Measurements from ENCODE around the gene GUCA2B.

Gene GUCA2B

GRCh38 chr1:42152907-42153600, at the start of gene GUCA2B:
TSS of gene GUCA2B (plus strand) at chr1:42153410. CDS start at chr1:42153451, 41 bp downstream.
- DNase-seq: no peak

GRCh38 chr1:42105025-42105424, 48.2 kb upstream of the GUCA2B start:
- DNase-seq: no peak

- no peak for DNase-seq
These were observed 44.9 kb upstream of the GUCA2B start for GRCh38 chr1:42108309-42108708.

DNA sequence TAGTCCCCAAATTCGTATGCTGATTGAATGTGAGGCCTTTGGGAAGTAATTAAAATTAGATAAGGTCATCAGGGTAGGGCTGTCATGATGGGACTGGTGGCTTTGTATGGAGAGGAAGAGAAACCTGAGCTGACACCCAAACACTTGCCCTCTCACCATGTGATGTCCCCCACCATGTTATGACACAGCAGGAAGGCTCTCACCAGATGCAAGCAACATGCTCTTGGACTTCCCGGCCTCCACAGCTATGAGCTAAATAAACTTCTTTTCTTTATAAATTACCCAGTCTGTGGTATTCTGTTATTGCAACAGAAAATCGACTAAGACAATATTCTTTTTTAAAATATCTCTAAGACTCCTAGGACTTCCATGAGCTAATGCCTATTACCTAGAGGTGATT, 43.6 kb upstream of the GUCA2B start:
- DNase-seq: no peak

DNA sequence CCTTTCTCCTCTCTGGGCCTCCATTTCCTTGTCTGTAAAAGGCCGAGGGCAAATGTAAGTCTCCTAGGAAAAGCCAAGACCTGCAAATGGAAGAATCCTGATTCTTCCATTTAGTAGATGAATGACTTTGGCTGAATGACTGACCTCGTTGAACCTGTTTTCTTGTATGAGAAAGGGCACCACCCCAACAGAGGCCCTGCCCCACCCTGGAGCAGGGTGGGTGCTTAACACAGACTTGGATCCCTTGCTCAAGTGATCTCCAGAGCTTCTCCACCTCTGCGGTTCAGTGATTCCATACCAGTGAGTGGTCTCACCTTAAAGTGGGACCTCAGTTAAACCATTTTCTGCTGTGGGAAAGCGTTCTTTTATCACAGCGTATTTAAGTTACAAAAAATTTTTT, 39.0 kb upstream of the GUCA2B start:
- DNase-seq: no peak

DNA sequence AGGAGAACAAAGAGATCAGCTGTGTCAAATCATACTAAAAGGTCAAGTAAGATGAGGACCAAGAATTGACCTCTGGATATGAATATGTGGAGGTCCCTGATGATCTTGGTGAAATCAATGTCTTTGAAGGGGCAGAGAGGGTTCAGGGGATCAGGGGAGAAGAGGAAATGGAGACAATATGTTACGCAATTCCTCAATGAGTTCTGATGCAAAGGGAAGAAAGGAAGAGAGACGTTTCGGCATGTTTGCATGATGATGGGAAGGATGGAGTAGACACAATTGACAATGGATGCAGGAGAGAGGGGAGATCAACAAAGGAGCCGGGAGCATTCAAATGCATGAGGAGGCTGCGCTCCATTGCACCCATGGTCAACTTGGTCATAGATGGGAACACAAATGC, 36.0 kb upstream of the GUCA2B start:
- DNase-seq: no peak

GRCh38 chr1:42118125-42118524, 35.1 kb upstream of the GUCA2B start:
- DNase-seq: no peak

- no peak for DNase-seq
These were observed 30.8 kb upstream of the GUCA2B start for GRCh38 chr1:42122408-42122807.

- no peak for DNase-seq
These were observed 27.7 kb upstream of the GUCA2B start for GRCh38 chr1:42125552-42125951.

DNA sequence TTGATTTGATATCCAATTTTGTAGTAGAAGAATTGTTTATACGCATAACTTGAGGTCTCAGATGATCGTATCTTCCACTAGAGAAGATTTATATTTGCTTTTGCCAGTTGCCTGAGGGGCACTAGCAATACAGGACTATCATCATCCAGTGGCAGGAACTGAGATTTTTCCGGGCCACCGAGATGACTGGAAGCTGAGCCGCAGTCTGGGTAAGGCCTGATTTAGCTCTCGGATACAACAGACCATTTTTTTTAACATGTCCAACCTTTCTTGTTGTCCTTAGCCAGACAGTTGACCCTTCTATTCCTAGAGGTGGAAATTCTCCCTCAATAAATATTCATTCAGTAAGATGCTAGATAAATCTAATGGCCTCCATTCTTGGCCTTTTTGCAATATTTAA, 25.4 kb upstream of the GUCA2B start:
- DNase-seq: no peak

GRCh38 chr1:42128499-42128898, 24.7 kb upstream of the GUCA2B start:
- no peak for DNase-seq

DNA sequence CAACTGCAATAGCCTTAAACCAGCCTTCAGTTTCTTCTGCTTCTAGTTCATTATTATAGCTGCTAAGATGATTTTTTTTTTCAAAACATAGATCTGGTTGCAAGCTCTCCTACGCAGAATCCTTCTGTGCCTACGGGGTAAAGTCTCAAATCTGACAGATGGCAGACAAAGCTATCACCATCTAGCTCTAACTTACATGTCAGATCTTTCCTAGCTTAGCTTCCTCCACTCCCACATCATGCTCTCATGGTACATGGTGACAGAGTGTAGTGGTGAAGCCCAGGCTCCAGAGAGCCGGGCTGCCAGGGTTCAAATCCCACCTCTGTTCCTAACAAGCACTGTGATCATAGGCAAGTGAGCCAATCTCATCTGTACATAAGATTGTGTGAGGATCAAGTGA, 24.2 kb upstream of the GUCA2B start:
- no peak for DNase-seq

DNA sequence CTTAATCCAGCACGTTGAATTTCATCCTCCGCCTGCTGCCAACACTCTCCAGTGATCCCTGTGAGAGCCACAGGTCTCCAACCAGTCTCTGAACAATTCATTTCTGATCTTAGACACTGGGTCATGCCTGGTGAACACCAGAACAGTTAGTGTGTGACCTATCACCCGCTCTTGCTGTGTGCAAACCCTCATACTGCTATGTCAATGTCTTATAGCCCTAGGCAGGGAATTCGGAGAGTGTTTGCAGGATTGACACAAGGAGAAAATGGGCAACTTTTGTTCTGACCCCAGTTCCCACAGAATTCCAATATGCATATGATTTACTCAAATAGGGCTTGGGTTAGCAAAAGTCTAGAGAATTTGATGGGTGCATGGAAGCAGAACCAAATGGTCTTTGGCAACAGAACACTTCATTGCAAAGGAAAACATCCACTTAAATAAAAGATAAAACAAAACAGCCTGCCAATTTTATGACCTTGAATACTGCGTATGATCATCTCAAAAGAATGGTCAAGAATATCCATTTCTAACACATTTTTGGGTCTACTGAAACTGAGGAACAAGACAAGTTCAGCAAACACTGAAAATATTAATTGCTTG, 23.0 kb upstream of the GUCA2B start:
- DNase-seq: no peak

- DNase-seq: no peak
These were observed 19.8 kb upstream of the GUCA2B start for GRCh38 chr1:42133390-42133789.

DNA sequence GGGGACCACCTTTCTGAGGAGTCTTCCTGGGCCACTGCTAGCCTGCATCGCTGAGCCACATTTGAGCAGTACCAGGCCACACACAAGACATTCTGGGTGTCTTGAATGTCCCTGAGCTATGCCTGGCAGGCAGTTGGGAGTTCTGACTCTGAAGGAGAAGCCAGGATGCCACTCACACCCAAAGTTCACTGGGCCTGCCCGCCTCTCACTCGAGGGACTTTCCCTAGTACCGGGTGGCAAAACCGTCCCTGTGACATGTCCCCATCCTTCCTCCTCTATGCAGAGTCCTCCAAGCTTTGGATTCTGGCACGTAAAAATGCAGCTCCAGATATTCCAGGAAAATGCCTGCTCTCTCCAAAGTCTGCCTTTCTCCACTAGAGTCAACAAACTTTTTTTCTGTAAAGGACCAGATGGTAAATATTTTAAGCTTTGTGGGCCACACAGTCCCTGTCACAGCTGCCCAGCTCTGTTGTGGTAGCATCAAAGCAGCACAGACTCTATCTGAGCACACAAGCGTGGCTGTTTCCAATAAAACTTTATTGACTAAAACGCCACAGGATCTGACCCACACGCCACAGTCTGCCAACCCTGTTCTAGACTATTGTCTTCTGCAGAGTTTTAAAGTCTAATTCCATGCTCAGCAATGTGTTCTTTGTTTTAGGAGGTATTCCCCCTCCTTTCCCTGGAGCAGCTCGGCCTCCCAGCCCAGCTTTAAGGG, 19.2 kb upstream of the GUCA2B start:
- no peak for DNase-seq

DNA sequence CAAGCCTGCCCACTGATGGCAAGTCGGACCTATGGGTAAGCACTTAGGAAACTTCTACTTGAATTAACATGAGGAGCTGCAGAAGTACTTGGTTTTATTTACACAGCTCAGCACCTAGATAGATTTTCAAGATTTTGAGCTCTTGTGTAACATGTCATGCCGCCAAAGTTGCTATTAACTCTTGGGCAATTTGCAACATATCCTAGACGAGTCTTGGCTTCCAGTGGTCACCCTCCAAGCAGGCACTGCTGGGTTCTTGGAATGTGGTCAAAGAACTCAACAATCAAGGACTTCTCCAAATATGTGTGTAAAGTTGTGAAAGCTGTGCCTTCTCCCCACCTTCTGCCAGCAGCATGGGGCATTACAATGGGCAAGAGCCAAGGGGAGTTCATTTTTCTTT, 17.8 kb upstream of the GUCA2B start:
- no peak for DNase-seq

GRCh38 chr1:42136466-42136865, 16.7 kb upstream of the GUCA2B start:
- DNase-seq: no peak

DNA sequence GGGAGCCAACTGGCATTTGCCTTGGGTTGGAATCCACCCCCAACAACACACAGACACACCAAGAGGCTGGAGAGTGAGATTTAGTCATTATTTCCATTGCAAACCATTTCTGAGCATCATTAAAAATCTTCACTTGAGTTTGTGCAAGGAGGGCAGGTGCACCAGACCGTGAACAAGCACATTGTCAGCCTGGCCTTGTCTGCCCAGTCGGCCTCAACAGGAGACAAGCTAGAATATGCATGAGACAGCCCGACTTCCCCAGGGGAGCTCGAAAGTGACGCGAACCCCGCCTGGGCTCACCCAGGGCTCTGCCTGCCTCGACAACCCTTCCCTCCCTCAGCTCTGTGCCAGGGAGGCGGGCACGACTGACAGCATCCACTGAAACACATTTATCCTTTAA, 15.4 kb upstream of the GUCA2B start:
- DNase-seq: no peak

DNA sequence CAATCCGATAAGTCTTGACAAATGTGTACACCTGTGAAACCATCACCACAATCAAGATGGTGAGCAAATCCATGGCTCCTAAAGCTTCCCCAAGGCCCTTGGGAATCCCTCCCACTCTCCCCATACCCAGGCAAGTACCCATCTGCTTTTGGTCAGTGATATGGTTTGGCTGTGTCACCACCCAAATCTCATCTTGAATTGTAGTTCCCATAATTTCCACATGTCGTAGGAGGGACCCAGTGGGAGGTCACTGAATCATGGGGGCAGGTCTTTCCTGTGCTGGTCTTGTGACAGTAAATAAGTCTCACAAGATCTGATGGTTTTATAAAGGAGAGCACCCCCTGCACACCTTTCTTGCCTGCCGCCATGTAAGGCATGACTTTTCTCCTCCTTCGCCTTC, 14.6 kb upstream of the GUCA2B start:
- no peak for DNase-seq

DNA sequence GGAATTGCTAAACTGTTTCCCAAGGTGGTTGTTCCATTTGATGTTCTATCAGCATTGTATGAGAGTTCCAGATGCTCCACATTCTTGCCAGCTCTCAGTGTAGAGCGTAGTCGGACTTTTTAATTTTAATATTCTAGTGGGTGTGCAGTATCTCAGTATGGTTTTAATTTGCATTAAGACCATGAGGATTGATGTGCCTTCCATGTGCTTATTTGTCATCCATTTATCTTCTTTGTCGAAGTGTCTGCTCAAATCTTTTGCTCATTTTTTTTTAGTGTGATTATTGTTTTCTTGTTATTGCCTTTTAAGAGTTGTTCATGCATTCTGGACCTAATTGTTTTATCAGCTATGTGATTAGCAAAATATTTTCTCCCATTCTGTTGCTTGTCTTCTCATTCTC, 13.8 kb upstream of the GUCA2B start:
- DNase-seq: no peak

DNA sequence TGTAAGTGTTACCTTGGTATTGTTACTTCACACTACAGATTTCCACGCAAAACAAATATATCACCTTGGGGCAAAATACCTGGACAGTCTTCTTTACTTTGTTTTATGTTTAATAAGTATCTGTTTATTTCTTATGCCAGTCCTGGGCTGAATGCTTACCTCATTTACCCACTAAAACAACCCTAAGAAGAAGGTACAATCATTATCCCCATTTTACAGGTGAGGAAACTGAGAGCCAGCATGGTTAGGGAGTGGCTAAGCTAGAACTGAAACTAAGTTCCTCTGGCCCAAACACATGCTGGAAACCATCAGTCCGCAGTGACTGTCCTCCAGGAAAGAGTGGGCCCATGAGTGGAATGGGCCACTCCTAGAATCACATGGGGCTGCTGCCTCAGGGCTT, 13.0 kb upstream of the GUCA2B start:
- no peak for DNase-seq

- no peak for DNase-seq
These were observed 11.2 kb upstream of the GUCA2B start for GRCh38 chr1:42141978-42142377.

- no peak for DNase-seq
These were observed 10.1 kb upstream of the GUCA2B start for GRCh38 chr1:42142894-42143675.

Measured in activated CD8-positive, alpha-beta memory T cell treated with anti-CD3 and anti-CD28 coated beads, Interleukin-2, amount 50 U/mL, for 4 hours (primary cell).